ENCODE data around the gene MYLK.

The MYLK gene

GRCh38 chr3:123682302-123682701 is 201.8 kb downstream of the MYLK start:
- no peak for TF ChIP-seq REST (IDR thresholded peaks at IDR 0.05; ENCODE audit: insufficient read depth in 1 of 2, low read depth in 2 of 2, low read length in 2 of 2)

GRCh38 chr3:123679712-123680386 is 204.3 kb downstream of the MYLK start:
- TF ChIP-seq POLR2AphosphoS5 (IDR thresholded peaks at IDR 0.05; ENCODE audit: low read depth, low read length) (no peak), SIN3A (IDR thresholded peaks at IDR 0.05; ENCODE audit: borderline replicate concordance, insufficient read depth, low read length) (no peak), REST (IDR thresholded peaks at IDR 0.05; ENCODE audit: insufficient read depth in 1 of 2, low read depth in 2 of 2, low read length in 2 of 2) (no peak), FOXP2 (optimal IDR thresholded peaks at IDR 0.05; ENCODE audit: borderline replicate concordance, extremely low read depth, extremely low read length, insufficient read depth) (no peak), TAF1 (IDR thresholded peaks at IDR 0.05; ENCODE audit: borderline replicate concordance, insufficient read depth, low read length) (no peak)

- TF ChIP-seq SIN3A (IDR thresholded peaks at IDR 0.05; ENCODE audit: borderline replicate concordance, insufficient read depth, low read length) (no peak), TAF1 (IDR thresholded peaks at IDR 0.05; ENCODE audit: borderline replicate concordance, insufficient read depth, low read length) (no peak), REST (IDR thresholded peaks at IDR 0.05; ENCODE audit: insufficient read depth in 1 of 2, low read depth in 2 of 2, low read length in 2 of 2) (no peak), POLR2AphosphoS5 (IDR thresholded peaks at IDR 0.05; ENCODE audit: low read depth, low read length) (no peak), FOXP2 (optimal IDR thresholded peaks at IDR 0.05; ENCODE audit: borderline replicate concordance, extremely low read depth, extremely low read length, insufficient read depth) (no peak)
Observed at GRCh38 chr3:123678108-123678511, 206.0 kb downstream of the MYLK start.

GRCh38 chr3:123672429-123673146 is 211.5 kb downstream of the MYLK start:
- TF ChIP-seq POLR2AphosphoS5 (IDR thresholded peaks at IDR 0.05; ENCODE audit: low read depth, low read length): no peak
- no peak for TF ChIP-seq SIN3A (IDR thresholded peaks at IDR 0.05; ENCODE audit: borderline replicate concordance, insufficient read depth, low read length)
- TF ChIP-seq TAF1 (IDR thresholded peaks at IDR 0.05; ENCODE audit: borderline replicate concordance, insufficient read depth, low read length): no peak
- no peak for TF ChIP-seq REST (IDR thresholded peaks at IDR 0.05; ENCODE audit: insufficient read depth in 1 of 2, low read depth in 2 of 2, low read length in 2 of 2)
- no peak for TF ChIP-seq FOXP2 (optimal IDR thresholded peaks at IDR 0.05; ENCODE audit: borderline replicate concordance, extremely low read depth, extremely low read length, insufficient read depth)

Data from PFSK-1 (cell line).